Cardiac muscle cell (in vitro differentiated cells and primary cell): ENCODE data around the gene FAM76A. TPM values are rescaled to one million over a fixed set of nuclear protein-coding genes. Genes with fewer than 3 reads are reported as not detected.
"Not testable (repeated sequence)": the region's sequence is repeated elsewhere in the genome, so short reads cannot be mapped to it uniquely, and the experiment has no call there.

Source experiments
- DNase-seq, 2 donors: peaks; one replicate each; pipeline versions ENCODE4 v3.0.0 to v3.0.0-alpha.2; 2010 to 2017; ENCODE audit warnings: low read depth in 1 of 2, low spot score in 1 of 2
- H3K27ac ChIP-seq: fragments of 200-600 bp; sonication (generic); 2 replicates; pipeline ENCODE4 v1.5.1; 2016
- H3K27me3 ChIP-seq: fragments of 200-600 bp; sonication (generic); 2 replicates; pipeline ENCODE4 v1.6.0; 2016; ENCODE audit warnings: control low read depth
- H3K36me3 ChIP-seq: fragments of 200-600 bp; sonication (generic); 2 replicates; pipeline ENCODE4 v1.5.1; 2016; ENCODE audit warnings: control low read depth
- H3K4me1 ChIP-seq: fragments of 200-600 bp; sonication (generic); 2 replicates; pipeline ENCODE4 v1.8.1; 2017; ENCODE audit warnings: low read depth, mild to moderate bottlenecking, mixed run types
- H3K4me3 ChIP-seq: fragments of 200-600 bp; sonication (generic); 2 replicates; pipeline ENCODE4 v1.5.1; 2016; ENCODE audit warnings: mild to moderate bottlenecking
- H3K9me3 ChIP-seq: fragments of 200-600 bp; sonication (generic); 2 replicates; pipeline ENCODE4 v1.5.1; 2017; ENCODE audit warnings: low read depth, mild to moderate bottlenecking, control low read depth
- polyA plus RNA-seq: library from polyadenylated mRNA; unstranded; fragments of >200 nt; fragmentation: Nextera tagmentation; extraction: Ambion mirVana; gene quantifications from 2 replicates; pipeline ENCODE4 v1.2.1, GENCODE V29; 2016
- total RNA-seq: library from RNA; depleted of rRNA; stranded (reverse); fragments of >200 nt; gene quantifications from 2 replicates; pipeline ENCODE4 v1.2.3, GENCODE V29; 2016
- TF ChIP-seq, protein P1 (sequence below): IDR thresholded peaks from 2 replicates; pipeline ENCODE4 v1.5.1; 2012; ENCODE audit warnings: low read depth, mild to moderate bottlenecking, low read length

FAM76A gene
- total and polyA plus RNA-seq, 2 experiments from 2014 or later, result 3.5 to 13.4 TPM

DNA sequence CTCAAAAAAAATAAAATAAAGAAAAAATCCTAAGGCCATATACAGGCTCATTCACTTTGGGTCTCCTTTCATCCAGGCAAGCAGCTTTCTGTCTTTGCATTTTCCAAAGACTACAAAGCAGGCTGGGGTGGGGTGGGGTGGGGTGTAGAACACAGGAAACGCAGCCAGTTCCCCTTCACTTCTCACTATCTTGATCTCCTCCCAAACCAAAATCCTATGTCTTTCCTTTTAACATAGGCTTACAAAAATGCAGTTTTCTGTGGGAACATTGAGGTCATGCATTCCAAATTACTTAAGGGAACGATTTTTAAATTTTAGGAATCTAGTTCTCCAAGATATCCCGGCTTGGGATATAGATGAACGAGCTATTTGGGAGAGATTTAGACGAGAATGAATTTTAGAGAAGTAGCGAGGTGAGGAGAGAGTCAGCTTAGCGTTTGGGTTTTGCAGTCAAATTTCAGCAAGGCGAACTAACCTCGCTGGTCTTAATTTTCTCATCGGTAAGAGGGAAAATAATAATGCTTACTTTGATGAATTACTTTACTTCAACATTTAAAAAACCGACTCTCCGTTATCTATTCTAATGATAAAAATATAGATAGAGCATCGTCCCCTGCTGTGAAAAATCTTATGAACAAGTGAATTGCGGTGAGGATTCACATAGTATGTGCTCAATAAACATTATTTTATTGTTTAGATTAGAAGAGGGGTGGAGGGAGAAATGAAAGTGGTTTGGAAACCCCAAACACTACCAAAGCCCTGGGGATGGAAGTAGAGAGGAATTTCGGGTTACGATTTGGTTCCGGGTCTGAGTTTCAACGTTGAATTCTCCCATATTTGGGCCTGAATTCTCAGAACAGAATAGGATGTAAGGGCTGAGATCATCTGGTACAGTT is 46.5 kb downstream of the FAM76A start:
- Histone ChIP-seq H3K4me3 (peak overlapping the region; percentile 88), H3K4me1 (no peaks in the 10 kb centered on the region), H3K36me3 (no peaks in the 10 kb centered on the region), H3K9me3 (no peaks in the 10 kb centered on the region), H3K27me3 (no peaks in the 10 kb centered on the region), H3K27ac (peak overlapping the region; percentile 12)
- TF ChIP-seq, protein P1, sequence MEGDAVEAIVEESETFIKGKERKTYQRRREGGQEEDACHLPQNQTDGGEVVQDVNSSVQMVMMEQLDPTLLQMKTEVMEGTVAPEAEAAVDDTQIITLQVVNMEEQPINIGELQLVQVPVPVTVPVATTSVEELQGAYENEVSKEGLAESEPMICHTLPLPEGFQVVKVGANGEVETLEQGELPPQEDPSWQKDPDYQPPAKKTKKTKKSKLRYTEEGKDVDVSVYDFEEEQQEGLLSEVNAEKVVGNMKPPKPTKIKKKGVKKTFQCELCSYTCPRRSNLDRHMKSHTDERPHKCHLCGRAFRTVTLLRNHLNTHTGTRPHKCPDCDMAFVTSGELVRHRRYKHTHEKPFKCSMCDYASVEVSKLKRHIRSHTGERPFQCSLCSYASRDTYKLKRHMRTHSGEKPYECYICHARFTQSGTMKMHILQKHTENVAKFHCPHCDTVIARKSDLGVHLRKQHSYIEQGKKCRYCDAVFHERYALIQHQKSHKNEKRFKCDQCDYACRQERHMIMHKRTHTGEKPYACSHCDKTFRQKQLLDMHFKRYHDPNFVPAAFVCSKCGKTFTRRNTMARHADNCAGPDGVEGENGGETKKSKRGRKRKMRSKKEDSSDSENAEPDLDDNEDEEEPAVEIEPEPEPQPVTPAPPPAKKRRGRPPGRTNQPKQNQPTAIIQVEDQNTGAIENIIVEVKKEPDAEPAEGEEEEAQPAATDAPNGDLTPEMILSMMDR, result no peak
- peak in 1 of 2 donors; percentile 64 for DNase-seq

DNA sequence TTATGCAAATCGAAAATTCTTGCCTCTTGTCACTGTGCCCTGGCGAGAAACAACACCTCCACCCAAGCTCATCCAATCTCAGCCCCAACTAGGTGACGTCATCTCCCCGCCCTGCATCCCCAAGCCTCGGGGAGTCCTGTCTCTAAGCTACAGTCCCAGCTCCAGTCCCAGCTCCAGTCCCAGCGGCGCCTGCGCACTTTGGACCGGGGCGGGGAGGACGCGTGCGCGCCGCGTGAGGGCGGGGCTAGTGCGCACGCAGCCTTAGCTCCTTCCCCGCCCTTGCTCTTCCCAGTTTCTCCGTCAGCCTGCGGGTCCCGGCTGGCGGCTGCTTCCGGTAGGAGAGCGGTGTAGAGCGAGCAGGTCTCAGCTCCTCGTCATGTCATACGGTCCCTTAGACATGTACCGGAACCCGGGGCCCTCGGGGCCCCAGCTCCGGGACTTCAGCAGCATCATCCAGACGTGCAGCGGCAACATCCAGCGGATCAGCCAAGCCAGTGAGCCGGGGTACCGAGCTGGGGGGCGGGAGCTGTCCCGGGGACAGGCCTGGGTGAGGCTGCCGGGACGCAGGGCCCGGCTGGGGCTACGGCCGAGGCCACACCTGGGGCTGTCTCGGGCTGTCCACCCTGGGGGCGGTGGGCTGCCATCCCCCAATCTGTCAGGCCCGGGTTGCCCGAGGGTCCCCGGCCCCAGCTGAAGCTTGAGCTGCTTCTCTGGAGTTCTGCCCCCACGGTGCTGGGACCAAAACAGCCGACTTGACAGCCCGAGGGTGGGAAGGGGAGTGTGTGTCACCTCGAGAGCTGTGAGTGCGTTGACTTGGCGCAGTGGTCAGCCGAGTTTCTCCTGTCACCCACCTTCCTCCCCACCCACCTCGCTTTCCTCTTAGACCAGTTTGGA is 47.4 kb downstream of the FAM76A start, which contains the start of gene STX12:
STX12 (plus strand) TSS at position 288 of the 894 bp plus-strand sequence; CDS start at position 377, 89 bp downstream.
- H3K36me3 ChIP-seq, result no peaks in the 10 kb centered on the region
- TF ChIP-seq, protein P1, result no peak
- H3K4me1 ChIP-seq, result no peaks in the 10 kb centered on the region
- H3K27ac ChIP-seq, result peak within 1 kb of the TSS; percentile 82
- no peaks in the 10 kb centered on the region for H3K27me3 ChIP-seq
- DNase-seq, result peak; percentile 98 to 100
- H3K4me3 ChIP-seq, result peak within 1 kb of the TSS; percentile 88
- no peaks in the 10 kb centered on the region for H3K9me3 ChIP-seq

DNA sequence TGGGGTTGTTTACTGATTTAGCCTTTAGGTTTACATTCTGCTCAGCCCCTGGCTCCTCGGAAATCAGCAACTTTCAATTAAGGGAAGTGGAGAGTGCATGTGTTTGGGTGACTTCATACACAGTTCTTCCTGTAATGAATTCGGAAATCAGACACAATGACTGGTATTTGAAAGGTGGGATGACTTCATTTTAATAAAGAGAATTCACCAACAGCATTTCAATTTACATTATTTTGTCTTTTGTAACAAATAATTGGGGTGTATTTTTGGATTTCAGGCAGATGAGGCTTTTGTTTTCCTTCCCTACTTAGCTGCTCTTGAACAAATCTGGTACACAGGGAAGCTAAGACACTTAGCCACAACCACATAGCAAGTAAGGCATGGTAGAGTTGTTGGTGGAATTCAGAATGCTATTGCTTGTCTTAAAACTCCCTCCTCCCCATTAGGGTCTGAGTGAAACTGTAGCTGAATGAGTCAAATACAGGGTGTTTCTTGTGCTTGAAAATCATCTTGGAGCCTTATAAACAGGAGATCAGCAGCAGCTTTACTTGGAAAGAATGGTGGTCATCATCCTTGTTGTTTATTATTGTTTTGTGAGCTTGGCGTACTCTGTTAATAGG is 48.2 kb downstream of the FAM76A start:
- Histone ChIP-seq H3K27ac (peak overlapping the region; percentile 82), H3K4me1 (no peaks in the 10 kb centered on the region), H3K9me3 (no peaks in the 10 kb centered on the region), H3K27me3 (no peaks in the 10 kb centered on the region), H3K4me3 (peak overlapping the region; percentile 88), H3K36me3 (no peaks in the 10 kb centered on the region)
- DNase-seq, result peak in 1 of 2 donors; percentile 26
- TF ChIP-seq, protein P1, result no peak

DNA sequence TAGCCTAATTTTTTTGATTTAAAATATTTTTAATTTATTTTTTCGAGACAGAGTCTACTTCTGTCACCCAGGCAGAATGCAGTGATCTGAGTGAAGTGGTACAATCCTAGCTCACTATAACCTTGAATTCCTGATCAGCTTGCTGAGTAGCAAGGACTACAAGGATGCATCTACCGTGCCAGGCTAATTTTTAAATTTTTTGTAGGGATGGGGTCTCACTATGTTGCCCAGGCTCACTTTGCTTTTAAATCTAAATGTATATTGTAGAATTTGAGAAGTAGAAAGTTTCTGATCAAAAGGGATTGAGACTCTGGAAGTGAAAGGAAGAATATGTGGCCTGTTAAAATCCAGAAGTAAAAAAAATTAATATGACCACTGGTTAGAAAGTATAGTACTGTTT is 48.9 kb downstream of the FAM76A start:
- Histone ChIP-seq H3K9me3 (no peaks in the 10 kb centered on the region), H3K4me3 (no peak overlapping the region), H3K27me3 (no peaks in the 10 kb centered on the region), H3K36me3 (no peaks in the 10 kb centered on the region), H3K27ac (no peak overlapping the region), H3K4me1 (no peaks in the 10 kb centered on the region)
- TF ChIP-seq, protein P1, result no peak
- no peak for DNase-seq

DNA sequence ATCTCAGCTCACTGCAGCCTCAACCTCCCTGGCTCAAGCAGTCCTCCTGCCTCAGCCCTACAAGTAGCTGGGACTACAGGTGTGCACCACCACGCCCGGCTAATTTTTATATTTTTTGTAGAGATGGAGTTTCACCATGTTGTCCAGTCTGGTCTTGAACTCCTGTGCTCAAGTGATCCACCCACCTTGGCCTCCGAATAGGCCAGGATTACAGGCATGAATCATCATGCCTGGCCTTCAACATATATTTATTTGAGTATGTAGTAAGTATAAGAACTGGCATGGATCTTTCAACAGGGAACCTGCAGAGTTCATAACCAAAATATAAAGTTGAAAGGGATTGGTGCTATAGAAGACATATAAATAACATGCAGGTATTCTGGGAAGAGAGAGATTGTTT is 49.6 kb downstream of the FAM76A start:
- not testable (repeated sequence) for H3K4me3 ChIP-seq, H3K4me1 ChIP-seq, H3K36me3 ChIP-seq, H3K27me3 ChIP-seq, H3K27ac ChIP-seq, H3K9me3 ChIP-seq, DNase-seq

DNA sequence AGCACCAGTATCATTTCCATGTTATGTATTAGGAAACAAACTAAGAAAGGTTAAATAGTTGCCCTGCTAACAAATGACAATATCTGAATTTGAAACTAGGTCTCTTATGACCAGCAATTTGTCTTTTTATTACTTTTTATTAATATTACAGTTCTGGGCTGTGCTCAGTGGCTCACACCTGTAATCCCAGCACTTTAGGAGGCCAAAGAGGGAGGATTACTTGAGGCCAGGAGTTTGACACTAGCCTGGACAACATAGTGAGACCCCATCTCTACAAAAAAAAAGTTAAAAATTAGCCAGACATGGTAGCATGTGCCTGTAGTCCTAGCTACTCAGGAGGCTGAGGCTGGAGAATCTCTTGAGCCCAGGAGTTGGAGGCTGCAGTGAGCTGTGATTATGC is 50.5 kb downstream of the FAM76A start:
- not testable (repeated sequence) for H3K27ac ChIP-seq, DNase-seq, H3K36me3 ChIP-seq, H3K4me3 ChIP-seq, H3K27me3 ChIP-seq, H3K4me1 ChIP-seq, H3K9me3 ChIP-seq
